Suprapubic skin (tissue), 4 donors: Measurements from ENCODE around the gene ADGRG2. TPM values are rescaled to one million over a fixed set of nuclear protein-coding genes. Genes with fewer than 3 reads are reported as not detected.

Experiments
- DNase-seq, 2 donors: peaks; one replicate each; pipeline ENCODE4 v3.0.0-alpha.2; 2019; ENCODE audit warnings: low spot score in 2 of 2
- H3K27ac ChIP-seq: fragments of 200-600 bp; sonication (generic); one replicate; pipeline ENCODE4 v1.5.1; 2019
- H3K27me3 ChIP-seq: fragments of 200-600 bp; sonication (generic); one replicate; pipeline ENCODE4 v1.5.1; 2019
- H3K36me3 ChIP-seq: fragments of 200-600 bp; sonication (generic); one replicate; pipeline ENCODE4 v1.5.1; 2019
- H3K4me1 ChIP-seq: fragments of 200-600 bp; sonication (generic); one replicate; pipeline ENCODE4 v1.5.1; 2019
- H3K4me3 ChIP-seq: fragments of 200-600 bp; sonication (generic); one replicate; pipeline ENCODE4 v1.5.1; 2019; ENCODE audit warnings: mild to moderate bottlenecking
- H3K9me3 ChIP-seq: fragments of 200-600 bp; sonication (generic); one replicate; pipeline ENCODE4 v1.5.1; 2019
- CTCF ChIP-seq, 2 donors: fragments of 200-600 bp in 1 of 2; fragments of 450-650 bp in 1 of 2; sonication (generic) in 1 of 2; IDR thresholded peaks; one replicate each; pipeline ENCODE4 v1.5.1; 2016 to 2019; ENCODE audit warnings: antibody characterized with exemption in 2 of 2, mild to moderate bottlenecking in 1 of 2, moderate library complexity in 1 of 2
- EP300 ChIP-seq: sonication (generic); formaldehyde crosslinking; IDR thresholded peaks from one replicate; pipeline ENCODE4 v1.6.1; 2017; ENCODE audit warnings: antibody characterized with exemption
- POLR2A ChIP-seq, 2 donors: fragments of 450-650 bp; IDR thresholded peaks; one replicate each; pipeline ENCODE4 v1.6.1; 2017; ENCODE audit warnings: antibody characterized with exemption in 2 of 2, mild to moderate bottlenecking in 2 of 2, moderate library complexity in 2 of 2
- POLR2AphosphoS5 ChIP-seq, 3 donors: sonication (generic); formaldehyde crosslinking; IDR thresholded peaks; one replicate each; pipeline ENCODE4 v1.6.1; 2017; ENCODE audit warnings: antibody characterized with exemption in 3 of 3
- WGBS: methylation state at CpG from one replicate; pipeline ENCODE4 v1.1.5; 2018; 5-methylcytosine and 5-hydroxymethylcytosine counted together
- total RNA-seq, 4 donors: library from RNA; depleted of rRNA; stranded (reverse); fragments of >200 nt; gene quantifications; one replicate each; pipeline ENCODE4 v1.1.0, GENCODE V29; 2016

The ADGRG2 gene
- total RNA-seq, 4 donors from 2014 or later, result 0.24 to 2.0 (median 0.60) TPM

DNA sequence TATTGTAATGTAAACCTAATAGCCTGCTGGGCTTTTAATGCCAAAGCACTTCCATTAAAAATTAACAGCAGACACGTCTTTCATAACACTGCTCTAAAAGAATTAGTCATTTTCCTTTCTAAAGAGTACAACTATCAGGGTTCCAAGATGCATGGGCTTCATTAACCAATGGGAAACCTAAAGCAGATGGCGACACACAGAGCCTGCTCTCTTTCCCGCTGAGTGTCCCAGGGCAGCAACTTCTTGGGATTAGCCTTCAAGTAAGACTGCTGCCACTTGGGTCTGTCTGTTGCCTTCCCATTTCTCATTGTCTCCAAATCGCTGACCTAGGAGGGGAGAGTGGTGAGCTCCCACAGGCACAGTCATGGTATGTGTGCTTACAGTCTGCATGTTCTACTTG, 124.4 kb downstream of the ADGRG2 start:
- Histone ChIP-seq H3K36me3 (no peaks in the 10 kb centered on the region), H3K4me1 (no peaks in the 10 kb centered on the region), H3K4me3 (no peak overlapping the region), H3K27me3 (no peaks in the 10 kb centered on the region), H3K9me3 (no peaks in the 10 kb centered on the region), H3K27ac (no peak overlapping the region)
- no peak for TF ChIP-seq POLR2A (IDR thresholded peaks at IDR 0.05)
- no peak for TF ChIP-seq POLR2AphosphoS5 (IDR thresholded peaks at IDR 0.05)
- TF ChIP-seq CTCF (IDR thresholded peaks at IDR 0.05), result no peak
- DNase-seq, result no peak
- WGBS, result 60% methylated on average over 4 of the region's 4 CpGs

DNA sequence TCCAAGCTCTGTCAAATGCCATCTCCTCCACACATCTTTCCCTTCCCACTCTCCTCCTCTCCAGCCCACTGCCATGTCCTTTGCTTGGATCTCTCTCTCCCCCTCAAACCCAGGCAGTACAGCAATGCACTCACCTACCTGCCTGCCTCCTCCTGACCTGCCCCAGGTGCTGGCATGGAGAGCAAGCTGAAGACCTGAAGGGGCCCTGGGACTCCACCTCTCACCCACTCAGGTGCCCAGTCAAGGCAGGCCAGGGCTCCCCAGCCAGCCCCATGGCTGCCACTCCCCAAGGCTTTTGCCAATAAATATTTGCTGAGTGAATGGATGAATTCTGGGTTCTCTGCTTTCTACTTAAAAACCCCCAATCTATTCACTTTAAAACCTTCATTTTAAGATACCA, 125.7 kb downstream of the ADGRG2 start:
- TF ChIP-seq POLR2A (IDR thresholded peaks at IDR 0.05) (no peak), EP300 (no peak), POLR2AphosphoS5 (IDR thresholded peaks at IDR 0.05) (no peak), CTCF (IDR thresholded peaks at IDR 0.05) (no peak)
- H3K4me3 ChIP-seq, result no peak overlapping the region
- H3K27ac ChIP-seq, result no peak overlapping the region
- no peaks in the 10 kb centered on the region for H3K27me3 ChIP-seq
- H3K4me1 ChIP-seq, result no peaks in the 10 kb centered on the region
- DNase-seq, result no peak
- H3K9me3 ChIP-seq, result no peaks in the 10 kb centered on the region
- no peaks in the 10 kb centered on the region for H3K36me3 ChIP-seq

DNA sequence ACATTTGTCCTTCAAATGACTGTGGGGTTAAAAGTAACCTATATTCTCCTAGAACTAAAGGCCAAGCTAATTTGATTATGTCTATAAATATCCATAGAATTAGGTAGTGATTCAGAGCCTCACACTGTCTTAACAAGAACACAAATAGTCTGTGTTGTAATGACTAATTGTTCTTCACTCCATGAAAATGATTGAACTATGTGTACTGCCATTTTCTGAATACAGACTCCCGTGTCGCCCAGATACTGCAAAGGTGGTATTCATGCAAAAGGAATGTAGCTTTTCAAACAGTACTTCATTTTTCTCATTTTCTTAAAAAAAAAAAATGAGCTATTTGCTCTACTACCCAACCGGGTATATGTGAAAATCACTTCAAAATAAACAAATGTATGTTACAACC, 127.0 kb downstream of the ADGRG2 start:
- TF ChIP-seq POLR2AphosphoS5 (IDR thresholded peaks at IDR 0.05) (no peak), POLR2A (IDR thresholded peaks at IDR 0.05) (no peak), CTCF (IDR thresholded peaks at IDR 0.05) (no peak), EP300 (no peak)
- DNase-seq, result no peak
- no peak overlapping the region for H3K4me3 ChIP-seq
- no peaks in the 10 kb centered on the region for H3K27me3 ChIP-seq
- H3K36me3 ChIP-seq, result no peaks in the 10 kb centered on the region
- 56% methylated on average over 3 of the region's 3 CpGs for WGBS
- H3K9me3 ChIP-seq, result no peaks in the 10 kb centered on the region
- H3K4me1 ChIP-seq, result no peaks in the 10 kb centered on the region
- no peak overlapping the region for H3K27ac ChIP-seq

GRCh38 chrX:18994713-18995112, 127.6 kb downstream of the ADGRG2 start:
- H3K9me3 ChIP-seq, result no peaks in the 10 kb centered on the region
- H3K36me3 ChIP-seq, result no peaks in the 10 kb centered on the region
- WGBS, result 93% methylated on average over 3 of the region's 3 CpGs
- H3K4me1 ChIP-seq, result no peaks in the 10 kb centered on the region
- no peak for DNase-seq
- no peak for TF ChIP-seq POLR2A (IDR thresholded peaks at IDR 0.05)
- TF ChIP-seq CTCF (IDR thresholded peaks at IDR 0.05), result no peak
- no peak for TF ChIP-seq POLR2AphosphoS5 (IDR thresholded peaks at IDR 0.05)
- no peak for TF ChIP-seq EP300
- no peak overlapping the region for H3K27ac ChIP-seq
- H3K27me3 ChIP-seq, result no peaks in the 10 kb centered on the region
- H3K4me3 ChIP-seq, result no peak overlapping the region

DNA sequence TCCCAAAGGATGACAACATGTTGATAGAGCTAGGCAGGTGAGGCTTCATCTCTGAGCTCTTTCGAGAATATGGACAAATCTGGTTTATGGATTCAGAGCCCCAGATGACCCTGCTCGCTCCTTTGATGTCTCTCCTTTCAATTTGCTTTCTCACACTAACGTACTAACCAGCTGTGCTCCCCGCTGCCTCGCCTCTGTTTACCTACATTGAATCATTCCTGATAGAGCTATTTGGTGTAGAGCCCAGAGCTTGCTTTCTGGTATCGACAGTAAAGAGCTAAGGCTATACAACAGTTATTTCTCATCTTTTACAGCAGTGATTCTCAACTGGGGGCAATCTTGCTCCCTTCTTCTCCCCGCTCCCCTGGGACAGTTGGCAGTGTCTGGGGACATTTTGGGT, 129.4 kb downstream of the ADGRG2 start:
- WGBS, result 77% methylated on average over 7 of the region's 7 CpGs
- no peaks in the 10 kb centered on the region for H3K36me3 ChIP-seq
- H3K4me3 ChIP-seq, result no peak overlapping the region
- no peaks in the 10 kb centered on the region for H3K4me1 ChIP-seq
- DNase-seq, result no peak
- no peak overlapping the region for H3K27ac ChIP-seq
- H3K9me3 ChIP-seq, result no peaks in the 10 kb centered on the region
- H3K27me3 ChIP-seq, result no peaks in the 10 kb centered on the region
- TF ChIP-seq POLR2AphosphoS5 (IDR thresholded peaks at IDR 0.05) (no peak), CTCF (IDR thresholded peaks at IDR 0.05) (no peak), EP300 (no peak), POLR2A (IDR thresholded peaks at IDR 0.05) (no peak)
